IPS-18a (cell line): ENCODE data around the gene RRAS2.
A peak's percentile ranks its signal among the peaks of the same experiment; 100 is the strongest.
"Not testable (repeated sequence)": the region's sequence is repeated elsewhere in the genome, so short reads cannot be mapped to it uniquely, and the experiment has no call there.

Source experiments
- H3K27ac ChIP-seq: one replicate; pipeline ENCODE4 v1.5.1; 2013; ENCODE audit warnings: low read length
- H3K27me3 ChIP-seq: one replicate; pipeline ENCODE4 v1.6.1; 2013; ENCODE audit warnings: mild to moderate bottlenecking, low read length; ENCODE audit not compliant: control insufficient read depth, insufficient read depth
- H3K36me3 ChIP-seq: one replicate; pipeline ENCODE4 v1.6.1; 2013; ENCODE audit warnings: low read depth, low read length; ENCODE audit not compliant: control insufficient read depth
- H3K4me1 ChIP-seq: one replicate; pipeline ENCODE4 v1.6.1; 2013; ENCODE audit warnings: low read depth, low read length; ENCODE audit not compliant: control insufficient read depth
- H3K4me3 ChIP-seq: one replicate; pipeline ENCODE4 v1.5.1; 2013; ENCODE audit warnings: low read length
- H3K9ac ChIP-seq: one replicate; pipeline ENCODE4 v1.6.1; 2013; ENCODE audit warnings: mild to moderate bottlenecking, low read length, moderate library complexity
- H3K9me3 ChIP-seq: one replicate; pipeline ENCODE4 v1.6.1; 2013; ENCODE audit warnings: low read depth, low read length; ENCODE audit not compliant: control insufficient read depth

The RRAS2 gene

GRCh38 chr11:14347991-14348390, 11.0 kb downstream of the RRAS2 start:
- H3K9me3 ChIP-seq: no peaks in the 10 kb centered on the region
- peak overlapping the region; percentile 47 for H3K27ac ChIP-seq
- H3K4me3 ChIP-seq: peak overlapping the region; percentile 42
- no peaks in the 10 kb centered on the region for H3K27me3 ChIP-seq
- H3K36me3 ChIP-seq: peaks cover 3% of the 10 kb centered on the region
- H3K9ac ChIP-seq: no peak overlapping the region
- peaks cover 47% of the 10 kb centered on the region for H3K4me1 ChIP-seq

DNA sequence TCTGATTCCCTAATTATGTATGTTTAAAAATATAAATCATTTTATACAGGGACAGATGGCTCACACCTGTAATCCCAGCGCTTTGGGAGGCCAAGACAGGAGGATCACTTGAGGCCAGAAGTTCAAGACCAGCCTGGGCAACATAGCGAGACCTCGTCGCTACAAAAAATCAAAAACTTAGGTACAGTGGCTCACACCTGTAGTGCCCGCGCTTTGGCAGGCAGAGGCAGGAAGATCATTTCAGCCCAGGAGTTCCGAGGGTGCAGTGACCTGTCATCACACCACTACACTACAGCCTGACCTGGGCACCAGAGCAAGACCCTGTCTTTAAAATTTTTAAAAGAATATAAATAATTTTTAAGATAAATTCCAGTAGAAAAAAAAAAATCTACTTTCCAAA, 11.5 kb downstream of the RRAS2 start:
- Histone ChIP-seq H3K27ac (no peak overlapping the region), H3K27me3 (no peaks in the 10 kb centered on the region), H3K4me3 (no peak overlapping the region), H3K4me1 (peaks cover 52% of the 10 kb centered on the region), H3K9ac (no peak overlapping the region), H3K36me3 (peaks cover 3% of the 10 kb centered on the region), H3K9me3 (no peaks in the 10 kb centered on the region)

- H3K36me3 ChIP-seq: peaks cover 3% of the 10 kb centered on the region
- H3K9me3 ChIP-seq: no peaks in the 10 kb centered on the region
- H3K27me3 ChIP-seq: no peaks in the 10 kb centered on the region
- H3K27ac ChIP-seq: no peak overlapping the region
- peaks cover 62% of the 10 kb centered on the region for H3K4me1 ChIP-seq
- H3K4me3 ChIP-seq: no peak overlapping the region
- no peak overlapping the region for H3K9ac ChIP-seq
Observed at GRCh38 chr11:14346303-14346955, 12.6 kb downstream of the RRAS2 start.

DNA sequence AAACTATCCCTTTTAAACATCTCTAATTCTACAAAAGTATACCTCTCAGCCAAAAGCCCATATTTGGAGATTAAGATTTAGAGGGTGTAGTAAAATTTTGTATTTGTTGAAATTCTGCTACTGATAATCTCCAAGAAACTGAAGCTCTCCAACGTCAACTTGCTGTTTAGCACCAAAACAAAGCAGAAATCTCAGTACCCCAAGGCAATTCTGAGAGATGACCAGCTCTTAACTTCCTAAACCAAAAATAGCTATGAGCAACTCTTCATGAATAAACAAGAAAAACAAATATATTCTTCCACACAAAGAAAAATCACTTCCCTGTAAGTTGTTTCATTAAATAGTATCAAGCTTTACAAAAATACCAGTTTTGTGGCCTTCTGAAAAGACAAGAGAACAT, 13.3 kb downstream of the RRAS2 start:
- peaks cover 3% of the 10 kb centered on the region for H3K36me3 ChIP-seq
- H3K9me3 ChIP-seq: no peaks in the 10 kb centered on the region
- H3K9ac ChIP-seq: no peak overlapping the region
- peaks cover 58% of the 10 kb centered on the region for H3K4me1 ChIP-seq
- H3K4me3 ChIP-seq: no peak overlapping the region
- H3K27ac ChIP-seq: no peak overlapping the region
- H3K27me3 ChIP-seq: no peaks in the 10 kb centered on the region

- H3K27me3 ChIP-seq, H3K9me3 ChIP-seq, H3K36me3 ChIP-seq, H3K4me3 ChIP-seq, H3K27ac ChIP-seq, H3K9ac ChIP-seq: not testable (repeated sequence)
- H3K4me1 ChIP-seq: peaks cover 59% of the 10 kb centered on the region
Observed at GRCh38 chr11:14345016-14345415, 14.0 kb downstream of the RRAS2 start.

GRCh38 chr11:14342906-14343305, 16.1 kb downstream of the RRAS2 start:
- Histone ChIP-seq H3K27me3 (no peaks in the 10 kb centered on the region), H3K36me3 (peaks cover 3% of the 10 kb centered on the region), H3K4me3 (no peak overlapping the region), H3K27ac (peak overlapping the region; percentile 27), H3K4me1 (peaks cover 60% of the 10 kb centered on the region), H3K9ac (no peak overlapping the region), H3K9me3 (no peaks in the 10 kb centered on the region)

DNA sequence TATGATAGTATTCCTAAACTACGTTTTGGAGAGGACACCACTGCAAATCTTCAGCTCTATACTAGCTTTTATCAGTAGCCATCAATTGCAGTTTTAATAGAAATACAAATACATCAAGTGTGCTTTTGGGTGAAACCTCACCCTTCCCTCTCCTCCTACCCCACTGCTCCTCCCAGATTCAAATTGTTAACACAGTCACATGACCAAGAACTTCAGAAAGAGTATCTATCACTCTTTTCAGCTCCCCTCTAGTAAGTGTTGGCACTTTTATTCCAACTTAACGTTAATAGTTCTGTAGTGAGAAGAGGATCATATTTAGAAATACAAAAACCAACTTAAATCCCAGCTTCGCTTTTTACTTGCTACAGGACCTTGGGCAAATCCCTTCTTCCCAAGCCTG, 17.0 kb downstream of the RRAS2 start:
- Histone ChIP-seq H3K27ac (peak overlapping the region; percentile 85), H3K4me1 (peaks cover 62% of the 10 kb centered on the region), H3K27me3 (no peaks in the 10 kb centered on the region), H3K36me3 (peaks cover 3% of the 10 kb centered on the region), H3K9ac (peak overlapping the region; percentile 86), H3K4me3 (peak overlapping the region; percentile 77), H3K9me3 (no peaks in the 10 kb centered on the region)

DNA sequence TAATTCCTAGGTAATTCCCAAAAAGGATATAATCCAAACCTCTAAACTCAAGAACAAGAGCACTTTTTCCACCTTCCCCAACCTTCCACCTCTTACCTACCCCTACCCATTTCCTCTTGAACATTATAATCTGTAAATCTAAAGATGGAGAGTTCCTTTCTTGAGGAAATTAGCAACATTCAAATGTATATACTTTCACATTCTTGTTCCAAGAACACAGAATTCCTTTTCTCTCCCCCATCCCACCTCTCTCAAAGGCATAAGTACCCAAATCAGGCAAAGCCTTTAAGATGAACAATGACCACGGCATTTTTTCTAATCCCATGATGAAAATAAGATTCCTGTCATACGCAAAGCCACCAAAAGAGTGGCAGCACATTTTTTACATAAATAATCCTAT, 18.3 kb downstream of the RRAS2 start:
- Histone ChIP-seq H3K9me3 (no peaks in the 10 kb centered on the region), H3K4me1 (peaks cover 66% of the 10 kb centered on the region)

DNA sequence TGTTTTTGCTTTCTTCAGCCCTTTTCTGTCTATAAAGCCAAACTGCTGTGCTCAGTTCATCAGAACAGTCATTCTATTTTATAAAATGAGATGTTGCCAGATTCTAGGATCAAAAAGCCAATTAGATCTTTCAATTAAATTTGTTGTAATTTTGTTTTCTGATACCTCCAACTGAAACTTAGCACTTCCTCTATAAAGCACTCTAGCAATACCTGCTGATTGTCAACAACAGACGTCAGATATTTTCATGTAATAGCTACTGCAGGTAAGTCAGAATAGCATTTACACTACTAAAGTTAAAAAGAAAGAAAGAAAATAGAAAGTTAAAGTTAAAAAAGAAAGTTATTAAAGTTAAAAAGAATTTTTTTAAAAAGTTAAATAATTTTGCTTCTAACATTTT, 19.6 kb downstream of the RRAS2 start:
- peaks cover 67% of the 10 kb centered on the region for H3K4me1 ChIP-seq
- H3K9ac ChIP-seq: peak overlapping the region; percentile 24
- peak overlapping the region; percentile 40 for H3K27ac ChIP-seq
- no peaks in the 10 kb centered on the region for H3K27me3 ChIP-seq
- no peaks in the 10 kb centered on the region for H3K9me3 ChIP-seq
- no peaks in the 10 kb centered on the region for H3K36me3 ChIP-seq
- no peak overlapping the region for H3K4me3 ChIP-seq

More for the DNA sequence above, 18.3 kb downstream of the RRAS2 start:
- Histone ChIP-seq H3K4me3 (peak overlapping the region; percentile 77), H3K9ac (peak overlapping the region; percentile 86), H3K27me3 (no peaks in the 10 kb centered on the region), H3K36me3 (no peaks in the 10 kb centered on the region), H3K27ac (peak overlapping the region; percentile 85)

GRCh38 chr11:14336507-14337503, 22.2 kb downstream of the RRAS2 start:
- no peaks in the 10 kb centered on the region for H3K27me3 ChIP-seq
- H3K27ac ChIP-seq: no peak overlapping the region
- no peaks in the 10 kb centered on the region for H3K36me3 ChIP-seq
- no peak overlapping the region for H3K4me3 ChIP-seq
- no peaks in the 10 kb centered on the region for H3K9me3 ChIP-seq
- H3K4me1 ChIP-seq: peaks cover 59% of the 10 kb centered on the region
- no peak overlapping the region for H3K9ac ChIP-seq

DNA sequence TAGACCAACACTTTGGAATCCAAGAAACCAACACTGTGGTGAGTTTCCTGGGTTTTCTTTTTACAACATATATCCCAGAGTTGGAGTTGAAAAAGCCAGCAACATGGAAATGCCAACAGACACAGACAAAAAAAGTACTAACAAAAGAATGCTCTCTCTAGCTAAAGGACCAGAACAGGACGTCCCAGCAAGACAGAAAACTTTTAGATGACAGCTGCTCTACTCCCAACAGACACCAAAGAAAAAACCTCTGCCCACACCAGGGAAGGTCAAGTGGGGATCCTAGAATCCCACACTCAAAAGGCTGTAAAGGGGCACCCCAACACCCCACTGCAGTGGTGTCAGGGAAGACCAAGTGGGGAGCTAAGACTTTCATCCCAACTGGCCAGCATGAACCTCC, 23.3 kb downstream of the RRAS2 start:
- H3K27ac ChIP-seq: no peak overlapping the region

More for the DNA sequence above, 23.3 kb downstream of the RRAS2 start:
- no peak overlapping the region for H3K4me3 ChIP-seq
- H3K9me3 ChIP-seq: no peaks in the 10 kb centered on the region
- no peaks in the 10 kb centered on the region for H3K27me3 ChIP-seq
- peaks cover 66% of the 10 kb centered on the region for H3K4me1 ChIP-seq
- H3K36me3 ChIP-seq: no peaks in the 10 kb centered on the region
- no peak overlapping the region for H3K9ac ChIP-seq
